ENCODE results near the gene PRDM10.

- TF ChIP-seq CTCF (conservative IDR thresholded peaks at IDR 0.05 in 1 of 2, IDR thresholded peaks at IDR 0.05 in 1 of 2; ENCODE audit: extremely low read depth in 1 of 2, insufficient read depth in 1 of 2, low read depth in 1 of 2, low read length in 2 of 2) (no peak), EZH2 (IDR thresholded peaks at IDR 0.05; ENCODE audit: borderline replicate concordance, low read length) (no peak)
These were observed 17.7 kb upstream of the PRDM10 start for GRCh38 chr11:130020323-130020722.

Measured in mammary epithelial cell (primary cell).